RPMI8226 (cell line): ENCODE data around the gene ZNF547.

Source experiments
- DNase-seq: peaks from one replicate; pipeline ENCODE4 v3.0.0-alpha.2; 2015

ZNF547 gene

GRCh38 chr19:57376151-57376550 lies 12.8 kb downstream of the ZNF547 start:
- no peak for DNase-seq

- DNase-seq: no peak
Measured at GRCh38 chr19:57377498-57378146, 14.3 kb downstream of the ZNF547 start.

DNA sequence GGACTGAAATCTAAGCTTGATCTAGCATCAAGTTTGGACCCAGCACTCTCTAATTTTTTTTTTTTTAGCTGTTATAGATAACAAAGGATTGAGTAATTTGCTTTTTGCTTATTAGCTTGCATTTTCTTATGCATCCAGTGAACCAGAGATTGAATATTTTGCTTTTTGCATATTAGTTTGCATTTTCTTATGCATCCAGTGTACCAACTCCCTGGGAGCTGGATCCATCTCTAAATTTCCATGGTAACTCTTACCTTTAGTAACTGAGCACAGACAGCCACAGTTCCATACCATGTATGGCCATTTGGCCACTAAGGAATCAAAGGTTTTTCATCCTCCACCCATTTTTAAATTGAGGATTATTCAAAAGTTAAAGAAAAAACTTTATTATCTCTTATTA lies 17.6 kb downstream of the ZNF547 start:
- no peak for DNase-seq

GRCh38 chr19:57382806-57383488 lies 19.6 kb downstream of the ZNF547 start:
- no peak for DNase-seq

- DNase-seq: no peak
Measured at GRCh38 chr19:57389194-57389729, 25.9 kb downstream of the ZNF547 start.

- DNase-seq: peak; percentile 95
Measured at GRCh38 chr19:57389730-57390598, 26.6 kb downstream of the ZNF547 start, which contains the start of gene ZNF548. TSS of gene ZNF548 (plus strand) at chr19:57389854. CDS start at chr19:57390100, 246 bp downstream.

DNA sequence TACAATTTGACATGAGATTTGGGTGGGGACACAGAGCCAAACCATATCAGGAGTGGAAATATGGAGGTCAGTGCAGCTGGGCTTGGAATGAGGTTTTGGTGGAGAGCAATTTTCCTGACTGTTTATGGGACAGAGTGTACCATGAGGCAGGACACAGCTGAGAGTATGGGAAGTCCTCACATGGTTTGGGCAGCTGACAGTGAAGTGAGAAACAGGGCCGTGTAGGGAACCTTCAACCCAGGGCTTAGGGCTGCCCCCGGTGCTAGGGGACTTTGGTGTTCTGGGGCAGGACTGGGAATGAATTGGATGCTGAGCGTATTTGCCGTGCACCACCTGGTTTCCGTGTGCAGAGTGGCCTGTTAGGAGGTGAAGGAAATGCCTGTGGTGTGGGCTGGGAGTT lies 32.4 kb downstream of the ZNF547 start:
- DNase-seq: no peak

GRCh38 chr19:57398868-57399267 lies 35.5 kb downstream of the ZNF547 start:
- no peak for DNase-seq

DNA sequence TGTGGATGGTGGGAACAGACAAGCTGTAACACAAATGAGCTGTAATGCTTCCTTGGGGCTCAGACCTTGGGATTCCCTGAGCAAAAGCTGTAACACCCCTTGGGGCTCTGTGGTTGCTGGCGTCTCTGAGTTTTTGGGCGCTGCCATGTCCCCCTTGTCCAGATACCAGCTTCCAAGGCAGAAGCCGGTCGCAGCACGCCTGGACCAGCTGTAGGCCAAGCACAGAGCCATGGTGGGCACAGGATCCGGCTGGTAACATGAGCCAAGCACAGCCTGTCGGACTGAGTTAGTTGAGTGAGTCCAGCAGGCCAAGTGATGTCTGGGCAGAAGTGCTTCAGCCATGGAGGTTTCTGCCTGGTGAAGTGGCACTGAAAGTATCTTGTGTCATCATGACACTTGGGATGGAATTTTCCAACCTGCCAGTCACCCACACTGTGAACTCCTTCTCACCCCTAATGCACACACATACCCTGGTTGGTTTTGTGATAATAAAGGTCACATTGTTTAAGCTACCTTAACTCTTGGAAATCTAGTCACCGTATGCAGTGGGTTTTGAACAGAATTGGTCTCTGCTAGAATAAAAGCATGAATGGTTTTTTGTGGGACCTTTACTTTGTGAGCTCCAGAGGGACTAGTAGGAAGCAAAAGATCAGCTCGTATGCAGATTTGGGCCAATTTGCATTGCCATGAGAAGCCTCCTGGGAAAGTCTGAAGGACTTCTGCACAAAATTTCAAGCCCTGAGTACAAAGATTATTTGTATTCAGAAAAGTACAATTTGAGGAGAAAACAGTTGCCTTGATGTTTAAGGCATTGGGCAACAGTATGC lies 40.6 kb downstream of the ZNF547 start:
- DNase-seq: no peak

- peak; percentile 75 for DNase-seq
Measured at GRCh38 chr19:57406516-57407123, 43.3 kb downstream of the ZNF547 start.

DNA sequence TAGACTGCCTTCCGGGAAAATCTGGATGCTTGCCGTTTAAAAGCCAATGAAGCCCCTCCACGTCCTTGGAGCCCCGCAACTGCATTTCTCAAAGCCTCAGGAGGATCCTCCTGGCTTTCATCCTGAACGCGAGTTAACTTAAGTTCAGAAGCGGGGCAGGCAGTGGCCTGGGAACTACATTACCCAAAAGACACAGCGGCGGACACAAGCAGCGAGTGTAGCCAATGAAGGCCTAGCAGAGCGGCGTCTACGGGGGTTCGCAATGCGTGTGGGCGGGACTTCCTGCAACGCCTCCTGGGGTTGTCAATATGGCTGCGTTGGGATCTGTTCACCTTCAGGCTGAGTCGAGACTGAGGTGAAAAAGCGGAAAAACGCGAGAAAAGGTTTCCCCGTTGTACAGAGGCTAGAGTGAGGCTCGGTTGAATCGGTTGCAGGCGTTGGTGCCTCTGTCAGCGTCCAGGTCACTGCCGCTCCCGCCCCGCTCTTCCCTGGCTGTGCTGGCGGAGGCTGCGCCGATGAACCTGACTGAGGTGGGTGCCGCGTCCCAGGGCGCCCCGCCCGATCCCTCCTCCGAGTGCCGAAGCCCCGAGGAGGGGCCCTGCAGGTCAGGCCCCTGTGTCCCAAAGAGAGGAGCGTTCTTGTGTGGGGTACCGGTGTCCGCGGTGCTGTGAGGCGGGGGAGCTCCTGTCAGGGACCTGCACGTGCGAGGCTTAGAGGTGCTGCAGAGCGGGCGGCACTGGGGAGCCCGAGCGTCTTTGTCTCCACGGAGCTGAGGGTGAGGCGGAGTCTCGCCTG lies 47.7 kb downstream of the ZNF547 start, which contains the start of gene ZNF17:
Gene ZNF17 (plus strand): TSS at position 285 of the 795 bp plus-strand sequence. CDS start 2,455 bp downstream, outside the sequence.
- DNase-seq: peak; percentile 95

GRCh38 chr19:57419439-57419838 lies 56.1 kb downstream of the ZNF547 start:
- DNase-seq: no peak

GRCh38 chr19:57421037-57421436 lies 57.7 kb downstream of the ZNF547 start:
- DNase-seq: no peak
